Glomerular endothelial cell (primary cell): ENCODE results near the gene RGPD5. TPM values are rescaled to one million over a fixed set of nuclear protein-coding genes. Genes with fewer than 3 reads are reported as not detected.
"Not testable (repeated sequence)": the region's sequence is repeated elsewhere in the genome, so short reads cannot be mapped to it uniquely, and the experiment has no call there.

Source experiments
- DNase-seq: peaks from one replicate; pipeline ENCODE4 v3.0.0-alpha.2; 2011; ENCODE audit warnings: low read depth, low spot score; ENCODE audit errors: extremely low read depth
- total RNA-seq: library from RNA; depleted of rRNA; stranded (reverse); fragments of >200 nt; gene quantifications from 2 replicates; pipeline ENCODE4 v1.2.3, GENCODE V29; 2015

RGPD5 gene
- total RNA-seq, result 14.5 and 15.1 TPM in 2 replicates

DNA sequence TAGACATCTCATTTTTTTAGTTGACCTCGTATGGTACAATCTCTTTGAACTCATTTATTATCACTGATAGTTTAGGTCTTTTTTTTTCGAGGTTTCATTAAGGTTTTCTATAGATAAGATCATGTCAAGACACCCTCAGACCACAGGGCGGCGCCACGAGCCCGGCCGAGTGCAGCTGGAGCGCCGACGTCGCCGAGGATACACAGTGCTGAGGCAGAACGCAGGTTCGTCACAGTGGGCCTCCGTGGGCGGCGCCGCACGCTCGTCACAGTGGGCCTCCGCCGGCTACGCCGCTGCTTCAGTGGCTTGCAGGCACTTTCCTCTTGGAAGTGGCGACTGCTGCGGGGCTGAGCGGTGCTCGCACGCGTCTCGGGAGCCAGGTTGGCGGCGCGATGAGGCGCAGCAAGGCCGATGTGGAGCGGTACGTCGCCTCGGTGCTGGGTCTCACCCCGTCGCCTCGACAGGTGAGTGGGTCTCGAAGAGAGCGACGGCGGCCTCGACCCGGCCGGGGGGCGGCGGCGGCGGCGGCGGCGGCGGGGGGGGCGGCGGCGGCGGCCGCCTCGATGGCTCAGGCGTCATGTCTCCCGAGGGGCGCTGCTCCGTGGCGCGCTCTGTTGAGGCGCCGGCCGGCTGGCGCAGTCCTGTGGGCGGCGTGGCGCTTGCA lies at the start of gene RGPD5:
TSS of gene RGPD5 (plus strand) at position 232 of the 664 bp plus-strand sequence. CDS start at position 393, 161 bp downstream.
- not testable (repeated sequence) for DNase-seq

DNA sequence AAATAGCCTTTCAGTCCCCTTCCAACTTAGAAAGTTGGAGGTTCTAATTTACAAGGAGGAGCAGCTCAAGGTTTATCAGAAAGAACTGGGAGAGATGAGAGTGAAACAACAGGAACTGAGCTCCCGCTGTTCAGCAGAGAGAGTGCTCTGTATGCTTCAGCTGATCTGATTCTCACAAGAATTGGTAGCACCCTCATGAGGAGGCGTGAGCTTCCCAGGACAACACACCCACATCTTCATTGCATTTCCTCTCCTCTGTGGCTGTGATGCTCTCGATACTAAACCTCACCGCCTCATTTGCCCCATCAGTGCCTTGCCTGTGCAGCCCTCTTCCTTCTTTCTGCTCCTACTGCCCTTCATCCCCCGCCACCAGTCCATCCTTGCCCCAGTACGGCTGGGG lies 42.5 kb upstream of the RGPD5 start:
- DNase-seq, result not testable (repeated sequence)

DNA sequence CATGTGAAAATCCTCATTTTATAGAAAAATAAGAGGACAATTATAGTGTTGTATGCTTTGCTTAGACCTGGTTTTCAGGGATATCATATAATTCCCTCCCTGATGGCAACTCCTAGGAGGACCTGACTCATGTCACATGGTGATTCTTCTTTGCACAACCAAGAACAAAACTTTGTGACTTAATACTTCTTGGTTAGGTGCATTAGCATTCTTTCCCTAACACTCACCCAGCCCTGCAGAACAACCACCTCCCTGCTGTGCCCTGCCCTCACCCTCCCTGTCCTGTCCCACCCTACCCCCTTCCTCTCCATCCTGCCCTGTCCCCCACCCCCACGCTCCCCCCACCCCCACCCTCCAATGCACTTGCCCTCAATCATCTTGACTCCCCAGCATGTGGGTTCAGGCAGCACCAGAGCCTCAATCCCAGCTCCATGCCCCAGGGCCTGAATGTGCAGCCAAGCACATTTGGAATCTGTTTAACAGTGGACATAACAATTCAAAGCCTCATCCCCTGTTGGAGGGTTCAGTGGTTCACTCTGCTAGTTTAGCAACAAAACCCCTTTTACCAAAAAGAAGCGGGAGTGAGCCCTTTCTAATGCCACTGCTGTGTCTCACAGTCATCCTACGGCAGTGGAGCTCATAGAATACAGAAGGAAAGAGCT lies 36.8 kb upstream of the RGPD5 start:
- not testable (repeated sequence) for DNase-seq

DNA sequence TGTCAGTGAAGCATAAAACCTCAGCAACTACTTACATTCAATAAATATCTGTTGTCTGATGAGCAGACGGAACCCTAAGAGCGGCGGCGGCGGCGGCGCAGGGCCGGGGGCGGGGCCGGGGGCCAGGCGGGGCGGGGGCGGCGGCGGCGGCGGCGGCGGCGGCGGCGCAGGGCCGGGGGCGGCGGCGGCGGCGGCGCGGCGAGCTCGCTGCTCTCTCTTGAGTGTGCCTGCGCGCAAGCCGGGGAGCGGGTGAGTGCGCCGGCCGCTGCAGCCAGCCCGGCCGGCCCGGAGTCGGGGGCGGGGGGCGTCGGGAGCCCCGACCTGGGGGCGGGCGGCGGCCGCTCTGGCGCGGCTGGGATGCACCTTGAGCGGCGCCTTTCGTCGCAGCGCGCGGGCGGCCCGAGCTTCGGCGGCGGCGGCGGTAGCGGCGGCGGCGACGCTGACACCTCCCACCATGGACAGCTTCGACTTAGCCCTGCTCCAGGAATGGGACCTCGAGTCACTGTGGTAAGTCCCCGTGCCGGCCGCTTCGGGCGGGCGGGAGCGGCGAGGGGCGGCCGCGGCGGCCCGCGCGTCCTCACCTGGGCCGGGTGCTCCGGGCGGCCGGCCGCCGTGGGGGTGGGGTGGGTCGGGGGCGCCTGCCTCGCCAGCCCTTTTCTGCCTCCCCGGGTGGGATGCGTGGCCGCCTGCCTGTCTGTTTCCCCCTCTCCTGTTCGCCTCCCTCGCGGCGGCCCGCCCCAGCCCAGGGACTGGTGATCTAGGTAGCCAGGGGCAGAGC lies 33.7 kb upstream of the RGPD5 start:
- DNase-seq, result not testable (repeated sequence)

DNA sequence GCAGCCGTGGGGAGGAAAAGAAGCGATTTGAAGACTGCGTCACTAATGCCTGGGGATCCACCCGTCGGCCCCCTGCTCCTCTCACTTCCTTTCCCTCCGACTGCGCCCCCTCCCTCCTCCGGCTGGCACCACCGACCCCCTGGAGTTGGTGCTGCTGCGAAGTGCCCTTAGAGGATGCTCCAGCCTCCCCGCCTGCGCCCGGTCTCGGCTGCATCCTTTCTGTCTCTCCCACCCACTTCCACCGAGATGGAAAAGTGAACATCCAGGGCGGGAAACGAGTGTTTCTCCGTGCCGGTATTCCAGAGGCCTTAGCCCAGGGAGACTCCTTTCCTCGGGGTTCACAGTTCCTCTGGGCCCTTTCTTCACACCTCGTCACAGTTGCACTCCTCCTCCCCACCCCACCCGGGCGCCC lies 33.1 kb upstream of the RGPD5 start:
- not testable (repeated sequence) for DNase-seq

DNA sequence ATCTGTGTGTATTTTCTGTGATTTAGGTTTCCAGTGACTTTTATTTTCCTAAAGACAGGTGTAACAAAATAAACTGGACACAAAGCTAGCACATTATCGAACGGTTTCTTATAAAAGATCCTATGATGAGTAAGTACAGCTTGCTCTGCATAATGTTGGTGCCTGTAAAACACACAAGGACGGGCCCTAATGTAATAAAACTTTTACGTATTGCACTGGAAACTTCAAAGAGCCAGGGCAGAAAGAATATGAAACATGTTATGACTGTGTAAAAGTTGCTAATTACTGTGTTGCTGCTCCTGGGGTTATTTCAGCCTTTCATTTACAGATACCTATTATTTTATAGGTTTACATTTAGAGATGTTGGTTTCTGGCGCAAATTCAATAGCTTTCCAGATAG lies 32.1 kb upstream of the RGPD5 start:
- not testable (repeated sequence) for DNase-seq

DNA sequence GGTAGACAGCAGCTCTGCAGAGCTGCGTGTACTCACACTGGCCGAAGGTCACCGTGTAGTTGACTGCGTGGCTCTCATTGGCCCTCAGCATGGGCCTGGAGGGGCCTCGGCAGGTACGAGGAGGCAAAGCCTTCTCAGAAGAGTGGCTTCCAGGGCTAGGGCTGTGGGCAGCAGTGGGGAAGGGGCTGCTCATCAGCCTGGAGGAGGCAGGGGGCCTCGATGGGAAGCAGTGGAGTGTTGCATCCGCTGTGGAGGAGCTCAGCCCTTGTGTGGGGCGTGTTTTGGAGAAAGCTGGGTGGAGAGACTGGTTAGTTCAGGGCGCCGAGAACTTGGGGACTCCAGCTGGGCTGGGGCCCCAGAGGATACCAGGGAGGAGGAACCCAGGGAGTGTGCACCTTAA lies 28.0 kb upstream of the RGPD5 start:
- DNase-seq, result not testable (repeated sequence)

DNA sequence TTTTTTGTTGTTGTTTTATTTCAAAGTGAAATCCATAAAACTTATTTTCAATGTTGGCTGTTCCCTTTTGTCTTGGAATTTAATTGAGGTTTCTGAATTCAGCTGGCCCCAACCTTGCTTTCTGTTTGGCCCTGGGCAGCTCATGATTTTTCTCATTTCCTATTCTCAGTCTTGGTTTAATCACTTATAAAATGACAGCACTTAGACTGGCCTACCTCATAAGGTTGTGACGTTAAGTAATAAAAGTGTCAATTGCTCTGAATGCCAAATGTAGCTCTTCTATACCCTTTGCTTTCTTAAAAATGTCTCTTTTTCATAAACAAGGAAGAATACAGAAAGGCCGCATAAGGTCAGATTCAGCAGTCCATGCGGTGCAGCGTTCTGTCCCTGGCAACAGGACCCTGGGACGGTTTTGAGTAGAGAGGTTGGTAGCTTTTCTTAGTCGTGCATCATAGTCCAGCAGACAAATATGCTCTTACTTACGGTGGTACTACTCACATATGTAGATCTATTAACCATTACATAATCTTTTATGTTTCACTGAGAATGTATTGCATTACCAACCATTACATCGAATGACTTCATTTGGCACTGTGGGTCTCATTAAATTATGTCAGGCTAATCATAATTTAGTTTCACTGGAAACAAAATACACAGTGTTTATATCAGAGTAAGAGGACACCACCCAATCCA lies 27.1 kb upstream of the RGPD5 start:
- DNase-seq, result not testable (repeated sequence)

DNA sequence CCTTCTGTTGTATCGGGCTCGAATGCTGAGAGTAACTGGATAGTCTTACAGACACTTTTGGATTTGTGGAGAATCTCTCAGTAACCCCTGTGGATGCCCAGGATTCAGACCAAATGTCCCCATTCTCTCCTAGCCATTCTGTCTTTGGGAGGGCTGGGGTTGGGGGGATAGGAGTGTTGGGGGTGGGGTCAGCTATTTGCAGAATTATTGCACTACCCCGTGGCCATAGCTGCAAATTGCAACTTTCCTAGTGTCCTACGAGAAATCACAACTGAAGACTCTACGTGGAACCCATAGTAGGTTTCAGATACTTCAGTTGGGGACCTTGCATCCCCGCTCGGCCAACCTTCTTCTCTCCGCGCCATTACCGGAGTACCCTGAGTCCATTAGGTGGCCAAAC lies 25.2 kb upstream of the RGPD5 start:
- DNase-seq, result not testable (repeated sequence)

DNA sequence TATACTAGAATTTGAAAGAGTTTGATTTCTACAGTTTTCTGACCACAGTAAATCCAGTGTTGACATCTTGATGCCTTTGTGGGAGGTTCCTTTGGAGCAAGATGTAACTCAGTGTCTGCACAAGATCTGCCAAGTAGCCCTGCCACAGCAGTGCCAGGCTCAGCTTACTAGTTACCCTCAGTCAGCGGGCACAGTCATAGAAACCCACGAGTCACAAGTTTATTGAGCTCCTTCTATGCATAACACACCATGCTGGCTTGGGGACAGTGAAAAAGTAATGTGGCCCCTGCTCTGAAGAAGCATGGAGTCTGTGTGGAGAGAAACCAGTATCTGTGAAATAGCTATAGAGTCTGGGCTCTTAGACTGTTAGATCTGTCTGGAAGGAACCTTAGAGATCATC lies 15.0 kb upstream of the RGPD5 start:
- not testable (repeated sequence) for DNase-seq

DNA sequence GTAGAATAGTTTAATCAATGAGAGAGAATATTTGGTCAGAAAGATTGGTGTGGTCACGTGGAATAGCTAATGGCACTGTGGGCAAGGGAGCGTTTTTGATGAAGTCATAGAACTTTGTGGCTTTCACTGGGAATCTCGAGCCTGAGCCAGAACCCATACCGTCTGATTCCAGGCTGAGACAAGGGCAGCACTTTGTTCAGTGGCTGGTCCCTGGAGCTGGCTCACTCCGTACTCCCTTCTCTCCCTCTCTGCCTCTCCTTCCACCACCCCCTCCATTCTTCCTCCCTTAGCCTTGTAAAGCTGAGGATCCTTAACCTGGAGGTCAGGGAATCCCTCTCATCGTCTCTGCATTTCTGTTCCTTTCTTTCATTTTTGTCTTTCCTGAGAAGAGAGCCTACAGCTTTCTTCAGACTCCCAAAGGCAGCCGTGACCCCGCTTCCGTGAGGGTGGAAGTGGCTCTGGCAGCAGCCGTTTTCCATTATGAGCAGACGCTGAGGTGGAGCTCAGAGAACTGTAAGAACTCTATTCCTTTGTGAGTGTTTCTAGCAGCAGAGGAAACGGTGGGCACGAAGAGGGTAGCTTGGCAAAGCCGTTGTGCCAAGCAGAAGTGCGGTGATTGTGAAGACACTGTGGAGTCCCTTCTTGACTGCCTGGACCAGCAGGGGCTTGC lies 12.8 kb upstream of the RGPD5 start:
- DNase-seq, result not testable (repeated sequence)

DNA sequence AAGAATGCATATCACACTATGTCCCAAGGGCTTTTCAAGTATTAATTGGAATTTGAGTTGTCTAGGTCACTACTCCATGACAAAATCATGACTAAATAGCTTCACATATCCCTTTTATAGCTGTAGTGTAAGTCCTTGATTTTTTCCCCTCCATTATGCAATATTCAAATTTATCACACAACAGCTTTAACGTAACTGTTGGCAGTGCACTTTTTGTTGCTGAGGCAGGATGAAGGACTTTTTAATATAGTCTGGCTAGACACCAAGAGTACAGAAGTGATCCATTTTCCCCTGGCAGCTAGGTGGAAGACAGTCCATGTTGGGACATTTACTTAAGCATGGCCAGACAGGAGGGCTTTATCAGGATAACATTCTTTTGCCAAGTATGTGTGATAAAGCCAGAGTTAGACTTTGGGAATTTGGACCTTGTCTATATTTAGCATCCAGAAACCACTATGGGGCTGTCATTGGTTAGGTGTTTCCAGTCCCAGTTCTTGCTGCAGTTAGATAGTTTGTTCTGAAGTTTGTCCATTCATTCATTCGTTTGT lies 11.6 kb upstream of the RGPD5 start:
- DNase-seq, result not testable (repeated sequence)

DNA sequence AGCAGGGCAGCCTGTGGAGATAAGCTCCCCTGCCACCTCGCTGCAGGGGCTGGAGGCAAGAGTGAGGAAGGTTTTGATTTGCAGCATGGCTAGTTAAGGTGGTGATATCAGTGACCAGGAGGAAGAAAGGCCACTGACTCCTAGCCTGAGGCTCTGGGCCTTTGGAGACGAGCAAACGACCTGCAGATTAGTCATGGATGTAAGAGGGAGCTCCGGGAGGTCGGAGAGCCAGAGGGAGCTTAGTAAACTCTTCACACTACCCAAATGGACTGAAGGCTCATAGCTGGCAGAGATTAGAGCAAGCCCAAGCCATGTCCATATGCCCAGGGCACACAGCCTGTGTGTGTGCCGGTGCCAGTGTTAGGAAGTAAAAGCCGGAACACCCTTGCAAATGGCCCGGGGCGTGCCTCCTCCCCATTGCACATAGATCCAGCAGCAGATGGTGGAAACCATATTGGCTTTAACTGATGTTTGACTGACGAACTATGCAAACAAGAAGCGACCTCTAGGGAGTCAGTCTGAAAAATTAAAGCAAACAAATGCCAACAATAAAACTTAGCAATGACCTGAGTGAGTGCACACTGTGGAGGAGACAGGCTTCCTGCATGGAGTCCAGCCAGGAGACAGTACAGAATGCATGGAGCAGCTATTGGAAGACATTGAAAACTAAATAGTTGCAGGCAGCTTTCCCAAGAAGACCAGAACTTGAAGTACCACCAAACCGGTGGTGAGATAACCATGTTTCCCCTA lies 2.4 kb upstream of the RGPD5 start:
- not testable (repeated sequence) for DNase-seq

DNA sequence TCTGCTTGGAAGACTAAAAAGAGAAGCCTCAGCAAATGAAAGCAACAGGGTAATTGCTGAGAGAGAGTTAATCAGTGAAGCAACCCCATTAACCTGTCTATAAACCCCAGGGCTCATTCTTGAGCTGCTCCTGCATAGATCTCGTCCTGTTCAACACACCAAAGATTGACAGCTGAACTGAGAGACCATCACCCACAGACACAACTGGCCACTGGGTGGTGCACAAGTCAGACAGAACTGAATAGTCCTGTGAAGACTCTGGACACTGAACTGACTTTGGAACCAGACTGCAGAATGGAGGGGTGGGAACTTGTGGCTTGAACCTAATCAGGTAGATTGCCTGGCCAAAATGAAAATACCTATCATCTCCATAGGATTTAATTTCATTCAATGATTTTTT lies 1.4 kb upstream of the RGPD5 start:
- not testable (repeated sequence) for DNase-seq

DNA sequence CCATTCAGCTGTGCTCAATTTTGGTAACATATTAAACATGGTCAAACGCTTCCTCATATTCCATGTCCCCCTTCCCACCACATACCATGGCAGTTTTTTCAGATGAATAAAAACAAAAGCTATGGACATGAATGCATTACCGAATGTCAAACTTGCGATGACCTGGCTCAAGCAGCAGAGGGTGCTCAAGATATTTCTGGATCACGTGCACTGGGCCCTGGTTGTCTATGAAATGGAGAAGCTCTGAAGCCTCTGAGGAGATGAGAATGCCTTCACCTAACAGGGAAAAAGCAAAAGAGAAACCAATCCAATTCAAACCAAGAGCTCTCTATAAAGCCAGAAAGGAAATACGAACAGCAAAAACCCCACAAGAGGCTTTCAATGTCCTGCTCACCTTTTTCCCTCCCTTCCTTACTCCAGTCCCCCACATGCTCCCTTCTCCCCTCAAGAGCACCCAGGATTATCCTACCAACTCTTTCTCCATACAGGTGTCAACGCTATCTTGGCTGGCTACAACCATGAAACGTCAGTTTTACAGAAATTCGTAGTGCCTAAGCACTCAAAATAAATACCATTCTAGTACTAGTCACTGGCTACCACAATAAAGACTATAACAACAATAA lies 77.1 kb downstream of the RGPD5 start:
- not testable (repeated sequence) for DNase-seq

DNA sequence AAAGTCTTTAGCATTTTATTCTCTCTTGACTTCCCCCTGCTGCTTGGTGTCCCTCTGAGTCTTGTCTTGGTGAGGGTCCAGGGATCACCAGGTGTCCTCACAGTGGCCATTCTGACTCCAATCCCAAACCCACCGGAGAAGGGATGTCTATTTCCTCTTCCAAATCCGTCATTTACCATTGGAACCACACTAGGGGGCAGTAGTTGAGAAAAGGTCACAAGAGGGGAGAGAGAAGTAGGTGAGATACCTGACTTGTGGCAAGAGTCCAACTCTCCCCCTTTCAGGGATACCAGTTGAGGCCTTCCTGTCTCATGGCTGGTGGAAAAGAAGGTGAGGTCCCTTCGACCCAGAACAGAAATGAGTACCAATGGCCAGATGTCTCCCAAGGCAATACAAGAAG lies 82.5 kb downstream of the RGPD5 start:
- not testable (repeated sequence) for DNase-seq

DNA sequence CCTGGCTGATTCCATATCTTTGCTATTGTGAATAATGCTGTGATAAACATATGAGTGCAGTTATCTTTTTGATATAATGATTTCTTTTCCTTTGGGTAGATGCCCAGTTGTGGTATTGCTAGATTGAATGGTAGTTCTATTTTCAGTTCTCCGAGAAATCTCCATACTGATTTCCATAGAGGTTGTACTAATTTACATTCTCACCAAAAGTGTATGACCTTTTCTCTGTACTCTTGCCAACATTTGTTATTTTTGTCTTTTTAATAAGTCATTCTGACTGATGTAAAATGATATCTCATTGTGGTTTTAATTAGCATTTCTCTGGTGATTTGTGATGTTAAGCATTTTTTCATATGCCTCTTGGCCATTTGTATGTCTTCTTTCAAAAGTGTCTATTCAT lies 88.0 kb downstream of the RGPD5 start:
- not testable (repeated sequence) for DNase-seq

DNA sequence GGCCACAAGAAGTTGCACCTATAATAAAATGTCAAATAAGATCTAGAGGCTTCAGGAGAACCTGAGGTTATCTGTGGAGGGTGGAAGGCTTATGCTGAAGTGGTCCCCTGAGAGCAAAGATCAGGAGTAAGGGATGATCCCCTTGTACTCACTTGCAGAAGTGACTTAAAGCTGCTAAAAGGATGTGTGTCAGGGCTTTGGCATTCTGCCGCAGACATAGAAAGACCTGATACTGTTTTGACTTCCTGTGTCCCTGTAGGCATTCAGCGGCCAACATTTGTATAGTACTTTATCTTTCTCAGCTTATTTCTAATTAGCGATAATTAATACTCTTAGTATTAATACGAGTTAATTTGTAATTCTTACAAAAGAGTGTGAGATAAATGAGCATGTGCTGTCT lies 94.3 kb downstream of the RGPD5 start:
- not testable (repeated sequence) for DNase-seq

DNA sequence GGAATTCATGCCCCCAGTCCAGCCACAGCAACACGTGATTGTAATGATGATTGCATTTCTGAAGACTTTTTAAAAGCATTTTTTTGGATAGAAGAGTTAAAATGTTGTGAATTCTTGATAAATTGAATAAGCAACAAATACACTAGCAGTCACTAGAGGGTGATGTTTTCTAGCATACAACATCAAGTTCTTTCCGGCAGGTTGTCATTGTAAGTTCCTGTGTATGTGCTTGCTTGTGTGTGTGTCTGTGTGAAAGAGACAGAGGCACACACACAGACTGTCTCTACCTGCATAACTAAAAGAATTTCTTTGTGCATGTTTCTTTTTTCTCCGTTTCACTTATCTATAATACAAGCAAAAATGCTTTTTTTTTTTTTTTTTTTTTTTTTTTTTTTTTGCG lies 95.8 kb downstream of the RGPD5 start:
- DNase-seq, result not testable (repeated sequence)
